B cell (primary cell): ENCODE measurements around the gene XPO4. TPM values are rescaled to one million over a fixed set of nuclear protein-coding genes. Genes with fewer than 3 reads are reported as not detected.

Experiments used
- ATAC-seq: fragments of 200-7000 bp; cut with Tn5 transposase; one replicate; pipeline ENCODE4 v1.10.0; 2021; ENCODE audit warnings: low read depth, mild to moderate bottlenecking, moderate number of reproducible peaks, moderate library complexity
- CTCF ChIA-PET: fragments of 350-600 bp; sonication (Branson Sonifier 250); formaldehyde crosslinking; loops from one replicate; lab custom pipeline; 2021; ENCODE audit warnings: antibody characterized with exemption, inconsistent platforms; lab: Charles Lee
- POLR2A ChIA-PET: fragments of 350-600 bp; sonication (Branson Sonifier 250); formaldehyde crosslinking; loops from one replicate; lab custom pipeline; 2021; ENCODE audit warnings: antibody characterized with exemption; lab: Charles Lee
- DNase-seq: peaks from one replicate; pipeline ENCODE4 v3.0.0; 2013
- H2AFZ ChIP-seq: 2 replicates; pipeline ENCODE4 v1.6.1; 2012; ENCODE audit warnings: mild to moderate bottlenecking, low read depth, low read length; ENCODE audit not compliant: insufficient read depth, poor library complexity, severe bottlenecking
- H3K27ac ChIP-seq, 2 donors: 1 replicate in 1 of 2; 2 replicates in 1 of 2; pipeline ENCODE4 v1.5.1; 2012 to 2013; ENCODE audit warnings: low read length in 2 of 2, mild to moderate bottlenecking in 2 of 2, moderate library complexity in 1 of 2
- H3K27me3 ChIP-seq, 4 experiments: fragments of 200-600 bp in 1 of 4; sonication (generic) in 1 of 4; replicated peaks in 1 of 4; 1 replicate in 2 of 4; 2 replicates in 2 of 4; pipeline versions ENCODE4 v1.6.1 to v1.7.0; 2013 to 2016; ENCODE audit warnings: low read length in 3 of 4, mild to moderate bottlenecking in 2 of 4, mixed read lengths in 1 of 4, moderate library complexity in 1 of 4; ENCODE audit not compliant: insufficient read depth in 4 of 4, control insufficient read depth in 3 of 4; ENCODE audit errors: control extremely low read depth in 1 of 4
- H3K36me3 ChIP-seq, 2 experiments: replicated peaks in 1 of 2; 1 replicate in 1 of 2; 2 replicates in 1 of 2; pipeline versions ENCODE4 v1.6.1 to v1.7.1; 2013; ENCODE audit warnings: low read length in 1 of 2; ENCODE audit not compliant: insufficient read depth in 2 of 2, control insufficient read depth in 1 of 2; ENCODE audit errors: control extremely low read depth in 1 of 2, extremely low read depth in 1 of 2
- H3K4me1 ChIP-seq, 2 donors: fragments of 200-600 bp in 1 of 2; sonication (generic) in 1 of 2; 1 replicate in 1 of 2; 2 replicates in 1 of 2; pipeline versions ENCODE4 v1.5.1 to v1.6.1; 2013 to 2017; ENCODE audit warnings: low read length in 2 of 2; ENCODE audit not compliant: control insufficient read depth in 2 of 2, insufficient read depth in 2 of 2
- H3K4me2 ChIP-seq: replicated peaks from 2 replicates; pipeline ENCODE3; 2012; ENCODE audit warnings: mild to moderate bottlenecking, low read depth, low read length; ENCODE audit not compliant: poor library complexity, severe bottlenecking
- H3K4me3 ChIP-seq, 5 experiments: fragments of 200-600 bp in 1 of 5; sonication (generic) in 1 of 5; 1 replicate in 3 of 5; 2 replicates in 2 of 5; pipeline versions ENCODE4 v1.5.1 to v1.7.0; 2011 to 2016; ENCODE audit warnings: low read length in 4 of 5, mild to moderate bottlenecking in 4 of 5, low read depth in 2 of 5, control low read depth in 1 of 5, moderate library complexity in 1 of 5; ENCODE audit not compliant: insufficient read depth in 1 of 5; ENCODE audit errors: control extremely low read depth in 1 of 5, extremely low read depth in 1 of 5
- H3K79me2 ChIP-seq: fragments of 200-600 bp; sonication (generic); one replicate; pipeline ENCODE4 v1.6.0; 2016; ENCODE audit warnings: low read length; ENCODE audit not compliant: control insufficient read depth, insufficient read depth
- H3K9ac ChIP-seq: fragments of 200-600 bp; sonication (generic); 2 replicates; pipeline ENCODE4 v1.6.1; 2017; ENCODE audit warnings: mild to moderate bottlenecking, low read length, moderate library complexity
- H3K9me3 ChIP-seq, 3 donors: one replicate each; pipeline versions ENCODE4 v1.6.1 to v1.7.1; 2013; ENCODE audit warnings: low read length in 2 of 3; ENCODE audit not compliant: control insufficient read depth in 2 of 3, insufficient read depth in 1 of 3; ENCODE audit errors: control extremely low read depth in 1 of 3
- H4K20me1 ChIP-seq: 2 replicates; pipeline ENCODE4 v1.6.0; 2012; ENCODE audit warnings: mild to moderate bottlenecking, low read length; ENCODE audit not compliant: insufficient read depth, control insufficient read depth, poor library complexity, severe bottlenecking
- H3K27ac Mint-ChIP-seq: one replicate; pipeline ENCODE4 v1.8.0; 2021; ENCODE audit warnings: mixed read lengths
- H3K27me3 Mint-ChIP-seq: one replicate; pipeline ENCODE4 v1.8.0; 2021; ENCODE audit warnings: mixed read lengths
- H3K4me1 Mint-ChIP-seq: one replicate; pipeline ENCODE4 v1.8.0; 2021; ENCODE audit warnings: mixed read lengths
- H3K4me3 Mint-ChIP-seq: one replicate; pipeline ENCODE4 v1.8.0; 2021; ENCODE audit warnings: mixed read lengths
- H3K9me3 Mint-ChIP-seq: one replicate; pipeline ENCODE4 v1.8.0; 2022; ENCODE audit warnings: mixed read lengths; ENCODE audit not compliant: insufficient read depth
- CTCF ChIP-seq: fragments of 200-600 bp; IDR thresholded peaks from one replicate; pipeline ENCODE4 v1.8.0; 2022; ENCODE audit warnings: antibody characterized with exemption, mild to moderate bottlenecking
- EZH2 ChIP-seq: IDR thresholded peaks from 2 replicates; pipeline ENCODE4 v1.6.1; 2012; ENCODE audit warnings: borderline replicate concordance, low read depth, mild to moderate bottlenecking, moderate library complexity, low read length; ENCODE audit not compliant: insufficient read depth, poor library complexity, severe bottlenecking
- WGBS: methylation state at CpG from one replicate; pipeline ENCODE4 v1.1.5; 2013; ENCODE audit warnings: missing lambda C conversion rate; ENCODE audit not compliant: insufficient coverage; 5-methylcytosine and 5-hydroxymethylcytosine counted together
- intact Hi-C: fragments of 100-400 bp; cut with micrococcal nuclease; formaldehyde crosslinking; loops from one replicate; pipeline ENCODE4 v1.10.0; 2022
- polyA plus RNA-seq: library from polyadenylated mRNA; depleted of rRNA; stranded (reverse); fragments of >200 nt; gene quantifications from 2 replicates; pipeline ENCODE4 v1.2.3, GENCODE V29; 2012
- total RNA-seq, 2 donors: library from RNA; stranded (reverse); fragments of 120-200 nt in 1 of 2; gene quantifications; 1 replicate in 1 of 2; 2 replicates in 1 of 2; pipeline versions ENCODE4 v1.2.3 to v1.2.4, GENCODE V29; 2013 to 2022

XPO4 gene
- total and polyA plus RNA-seq, 2 donors (not counting 1 experiment from before 2014, with no cell fraction given) = 6.2 to 25.9 TPM

GRCh38 chr13:20787180-20787579, 115.4 kb downstream of the XPO4 start:
- H3K27me3 Mint-ChIP-seq = no peaks in the 10 kb centered on the region
- no peaks in the 10 kb centered on the region for H3K9me3 Mint-ChIP-seq

More at GRCh38 chr13:20787180-20787579, 115.4 kb downstream of the XPO4 start:
- Mint-ChIP-seq H3K4me1 (peaks cover 4% of the 10 kb centered on the region), H3K4me3 (no peak overlapping the region), H3K27ac (no peak overlapping the region)
- Histone ChIP-seq H3K9ac (no peak overlapping the region), H3K27me3 (no peaks in the 10 kb centered on the region), H3K4me1 (no peaks in the 10 kb centered on the region), H3K27ac (no peak overlapping the region), H4K20me1 (no peaks in the 10 kb centered on the region), H3K36me3 (peaks cover 5 to 48% of the 10 kb centered on the region in 2 experiments), H3K79me2 (no peaks in the 10 kb centered on the region), H3K4me3 (no peak overlapping the region), H2AFZ (no peak overlapping the region), H3K9me3 (no peaks in the 10 kb centered on the region), H3K4me2 (no peak overlapping the region)
- no peak for DNase-seq
- ChIA-PET POLR2A (no interaction called here), CTCF (interaction anchor here (1.5 to 2.1 kb wide), 2 partner anchors 15 to 42 kb away, joined by 4 to 6 read pairs; no protein-coding TSS in a partner anchor)
- ATAC-seq = no peak
- TF ChIP-seq EZH2 (no peak), CTCF (no peak)
- WGBS = 58% methylated on average over 3 of the region's 5 CpGs
- intact Hi-C loops = no loop called here
